HepG2 (cell line): ENCODE data around the gene NUP214. TPM values are rescaled to one million over a fixed set of nuclear protein-coding genes. Genes with fewer than 3 reads are reported as not detected.

Experiments
- ARNT ChIP-seq: fragments of 450-650 bp; IDR thresholded peaks from 2 replicates; pipeline ENCODE4 v1.6.1; 2017
- CENPX ChIP-seq: sonication (generic); formaldehyde crosslinking; IDR thresholded peaks from 2 replicates; pipeline ENCODE4 v1.9.0; 2021; ENCODE audit warnings: mild to moderate bottlenecking, missing genetic modification reagents, moderate library complexity
- CREBL2 ChIP-seq: sonication (generic); formaldehyde crosslinking; IDR thresholded peaks from 2 replicates; pipeline ENCODE4 v1.8.1; 2023; ENCODE audit warnings: missing genetic modification reagents, mild to moderate bottlenecking, borderline replicate concordance
- E2F5 ChIP-seq: sonication (generic); formaldehyde crosslinking; conservative IDR thresholded peaks from 2 replicates; pipeline ENCODE4 v1.4.0; 2020; ENCODE audit warnings: missing genetic modification reagents
- MTERF4 ChIP-seq: sonication (generic); formaldehyde crosslinking; IDR thresholded peaks from 2 replicates; pipeline ENCODE4 v1.8.0; 2023; ENCODE audit warnings: mild to moderate bottlenecking, missing genetic modification reagents
- NFRKB ChIP-seq: fragments of 450-650 bp; IDR thresholded peaks from 2 replicates; pipeline ENCODE4 v1.6.1; 2017
- RNF2 ChIP-seq: fragments of 450-650 bp; conservative IDR thresholded peaks from 2 replicates; pipeline ENCODE4 v1.6.1; 2016; ENCODE audit warnings: low read depth
- USF2 ChIP-seq, 2 experiments: sonication (generic) in 1 of 2; formaldehyde crosslinking in 1 of 2; IDR thresholded peaks; 2 replicates each; pipeline versions ENCODE4 v1.5.1 to v1.6.1; 2011 to 2020; ENCODE audit warnings: borderline replicate concordance in 1 of 2, low read depth in 1 of 2, low read length in 1 of 2, mild to moderate bottlenecking in 1 of 2, missing genetic modification reagents in 1 of 2, moderate library complexity in 1 of 2
- ZNF143 ChIP-seq: sonication (generic); formaldehyde crosslinking; IDR thresholded peaks from 2 replicates; pipeline ENCODE4 v1.4.0; 2020; ENCODE audit warnings: missing genetic modification reagents
- ZNF280D ChIP-seq: sonication (generic); formaldehyde crosslinking; IDR thresholded peaks from 2 replicates; pipeline ENCODE4 v1.5.1; 2020; ENCODE audit warnings: mild to moderate bottlenecking, missing genetic modification reagents
- ZNF574 ChIP-seq: sonication (generic); formaldehyde crosslinking; IDR thresholded peaks from 2 replicates; pipeline ENCODE4 v1.4.0; 2020; ENCODE audit warnings: missing genetic modification reagents
- ZNF709 ChIP-seq: sonication (generic); formaldehyde crosslinking; IDR thresholded peaks from 2 replicates; pipeline ENCODE4 v1.5.0; 2020; ENCODE audit warnings: mild to moderate bottlenecking, missing genetic modification reagents
- ZNF710 ChIP-seq: sonication (generic); formaldehyde crosslinking; IDR thresholded peaks from 2 replicates; pipeline ENCODE4 v1.5.0; 2020; ENCODE audit warnings: mild to moderate bottlenecking, missing genetic modification reagents, borderline replicate concordance
- ZNF776 ChIP-seq: sonication (generic); formaldehyde crosslinking; IDR thresholded peaks from 2 replicates; pipeline ENCODE4 v1.4.0; 2020; ENCODE audit warnings: mild to moderate bottlenecking, missing genetic modification reagents
- ZNF839 ChIP-seq: sonication (generic); formaldehyde crosslinking; IDR thresholded peaks from 2 replicates; pipeline ENCODE4 v1.4.0; 2020; ENCODE audit warnings: missing genetic modification reagents, mild to moderate bottlenecking, borderline replicate concordance
- polyA plus RNA-seq, 8 experiments: library from polyadenylated mRNA; depleted of rRNA in 3 of 8; stranded (reverse) in 7 of 8; unstranded in 1 of 8; fragments of >200 nt; fragmentation: Illumina TruSeq in 4 of 8; extraction: Trizol in 4 of 8; gene quantifications; 2 replicates each; pipeline versions ENCODE4 v1.2.1 to v1.2.3, GENCODE V29; 2011 to 2016; ENCODE audit warnings: low read depth in 4 of 8, missing spikeins in 1 of 8, mixed read lengths in 1 of 8; ENCODE audit not compliant: insufficient read depth in 1 of 8
- total RNA-seq, 5 experiments: library from RNA; depleted of rRNA; stranded (reverse); fragments of >200 nt; fragmentation: Illumina TruSeq; extraction: Trizol; gene quantifications; 2 replicates each; pipeline ENCODE4 v1.2.3, GENCODE V29; 2016; ENCODE audit warnings: low read depth in 1 of 5

NUP214 gene
- total and polyA plus RNA-seq, 2 of the 13 experiments (the other 11 are each of a cell fraction or from before 2014, with no cell fraction given): 8.4 to 16.0 TPM

GRCh38 chr9:131078427-131079366, 46.7 kb upstream of the NUP214 start (continued):
- no peak for TF ChIP-seq ZNF574 (CRISPR knock-in tag)
- no peak for TF ChIP-seq MTERF4 (CRISPR knock-in tag)
- TF ChIP-seq ARNT: no peak
- no peak for TF ChIP-seq ZNF710 (CRISPR knock-in tag)
- TF ChIP-seq E2F5 (CRISPR knock-in tag): no peak
- no peak for TF ChIP-seq USF2 (IDR thresholded peaks at IDR 0.05; ENCODE audit: low read depth, low read length)
- TF ChIP-seq USF2 (CRISPR knock-in tag; IDR thresholded peaks at IDR 0.05; ENCODE audit: borderline replicate concordance): no peak; the same call in 1 of the 2 replicates
- TF ChIP-seq NFRKB: no peak
- no peak for TF ChIP-seq RNF2
- no peak for TF ChIP-seq ZNF776
- TF ChIP-seq CENPX (CRISPR knock-in tag): no peak
- no peak for TF ChIP-seq ZNF143 (CRISPR knock-in tag)
- no peak for TF ChIP-seq CREBL2 (CRISPR knock-in tag)
- no peak; the same call in 1 of the 2 replicates for TF ChIP-seq ZNF709 (CRISPR knock-in tag)
- TF ChIP-seq ZNF280D (CRISPR knock-in tag): 0 out of 2 replicates have a peak, but pooled peaks have one; percentile 50
- peak; percentile 80; the same call in 1 of the 2 replicates for TF ChIP-seq ZNF839 (CRISPR knock-in tag)
